ENCODE measurements around the gene ARFGAP3. TPM values are rescaled to one million over a fixed set of nuclear protein-coding genes. Genes with fewer than 3 reads are reported as not detected.

Gene ARFGAP3
- total RNA-seq, 4 donors from 2014 or later: 40.6 to 67.9 (median 49.1) TPM

DNA sequence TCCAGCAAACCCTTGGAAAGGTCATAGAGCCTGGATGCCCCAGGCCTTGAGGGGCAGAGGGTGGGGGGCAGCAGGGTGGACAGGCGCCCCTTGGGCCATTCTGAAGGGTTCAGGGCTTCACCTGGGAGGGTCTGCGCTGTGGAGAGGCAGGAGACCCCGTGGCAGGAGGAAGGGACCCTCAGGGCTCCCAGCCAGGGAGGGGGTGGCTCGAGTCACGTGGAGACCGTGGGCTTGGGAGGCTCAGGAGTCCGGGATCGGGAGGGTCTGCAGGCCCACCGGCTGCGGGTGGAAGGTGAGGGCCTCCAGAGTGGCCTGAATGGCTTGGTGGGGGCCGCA is 87.9 kb downstream of the ARFGAP3 start:
- Histone ChIP-seq H3K27me3 (no peaks in the 10 kb centered on the region), H3K27ac (no peak overlapping the region), H3K36me3 (no peaks in the 10 kb centered on the region), H3K4me3 (no peak overlapping the region), H3K4me1 (peaks cover 0 to 16% (median 5%) of the 10 kb centered on the region in 3 donors), H3K9me3 (no peaks in the 10 kb centered on the region)
- 100% methylated on average over 1 of the region's 11 CpGs; no CpG with 5 or more reads in 1 of the 2 donors for WGBS, 2 donors (ENCODE audit: low coverage in 1 of 2)
- TF ChIP-seq POLR2AphosphoS5 (IDR thresholded peaks at IDR 0.05) (no peak), POLR2A (IDR thresholded peaks at IDR 0.05) (no peak)
- TF ChIP-seq, protein P1, sequence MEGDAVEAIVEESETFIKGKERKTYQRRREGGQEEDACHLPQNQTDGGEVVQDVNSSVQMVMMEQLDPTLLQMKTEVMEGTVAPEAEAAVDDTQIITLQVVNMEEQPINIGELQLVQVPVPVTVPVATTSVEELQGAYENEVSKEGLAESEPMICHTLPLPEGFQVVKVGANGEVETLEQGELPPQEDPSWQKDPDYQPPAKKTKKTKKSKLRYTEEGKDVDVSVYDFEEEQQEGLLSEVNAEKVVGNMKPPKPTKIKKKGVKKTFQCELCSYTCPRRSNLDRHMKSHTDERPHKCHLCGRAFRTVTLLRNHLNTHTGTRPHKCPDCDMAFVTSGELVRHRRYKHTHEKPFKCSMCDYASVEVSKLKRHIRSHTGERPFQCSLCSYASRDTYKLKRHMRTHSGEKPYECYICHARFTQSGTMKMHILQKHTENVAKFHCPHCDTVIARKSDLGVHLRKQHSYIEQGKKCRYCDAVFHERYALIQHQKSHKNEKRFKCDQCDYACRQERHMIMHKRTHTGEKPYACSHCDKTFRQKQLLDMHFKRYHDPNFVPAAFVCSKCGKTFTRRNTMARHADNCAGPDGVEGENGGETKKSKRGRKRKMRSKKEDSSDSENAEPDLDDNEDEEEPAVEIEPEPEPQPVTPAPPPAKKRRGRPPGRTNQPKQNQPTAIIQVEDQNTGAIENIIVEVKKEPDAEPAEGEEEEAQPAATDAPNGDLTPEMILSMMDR (IDR thresholded peaks at IDR 0.05): no peak
- no peak for ATAC-seq

DNA sequence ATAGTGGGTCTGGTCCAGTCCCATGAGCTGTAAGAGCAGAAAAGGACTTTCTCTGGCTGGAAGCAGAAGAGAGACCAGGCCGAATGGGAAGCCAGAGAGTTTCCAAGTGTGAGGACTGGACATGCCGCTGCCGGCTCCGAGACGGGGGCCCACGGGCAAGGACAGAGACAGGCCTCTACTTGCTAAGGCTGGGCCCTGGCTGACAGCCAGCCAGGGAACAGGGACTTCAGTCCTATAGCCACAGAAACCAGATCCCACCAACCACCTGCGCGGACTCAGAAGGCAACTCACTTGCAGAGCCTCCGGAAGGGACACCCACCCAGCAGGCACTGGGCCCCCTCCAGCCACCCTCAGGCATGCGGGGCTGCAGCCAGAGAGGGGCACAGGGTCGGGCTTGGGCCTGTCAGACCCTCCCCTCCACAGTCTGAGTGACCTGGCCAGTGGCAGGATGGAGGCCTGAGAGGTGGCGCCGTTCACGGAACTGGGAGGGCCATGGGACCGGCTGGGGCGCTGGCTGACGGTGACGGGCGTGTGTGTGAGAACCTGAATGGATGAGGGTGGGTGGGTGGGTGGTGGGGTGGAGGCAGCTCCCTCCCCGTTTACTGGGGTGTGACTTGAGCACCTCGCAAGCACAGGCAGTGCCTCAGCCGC is 88.6 kb downstream of the ARFGAP3 start:
- TF ChIP-seq POLR2AphosphoS5 (IDR thresholded peaks at IDR 0.05): no peak
- TF ChIP-seq, protein P1 (IDR thresholded peaks at IDR 0.05): no peak
- TF ChIP-seq EP300 (IDR thresholded peaks at IDR 0.05): no peak
- TF ChIP-seq POLR2A (IDR thresholded peaks at IDR 0.05): no peak
- Histone ChIP-seq H3K27ac (no peak overlapping the region), H3K36me3 (no peaks in the 10 kb centered on the region), H3K4me1 (peaks cover 0 to 16% (median 5%) of the 10 kb centered on the region in 3 donors), H3K4me3 (no peak overlapping the region), H3K9me3 (no peaks in the 10 kb centered on the region), H3K27me3 (no peaks in the 10 kb centered on the region)
- WGBS, 2 donors (ENCODE audit: low coverage in 1 of 2): 72 to 91% methylated on average over 2 to 13 of the region's 22 CpGs
- ATAC-seq: no peak

DNA sequence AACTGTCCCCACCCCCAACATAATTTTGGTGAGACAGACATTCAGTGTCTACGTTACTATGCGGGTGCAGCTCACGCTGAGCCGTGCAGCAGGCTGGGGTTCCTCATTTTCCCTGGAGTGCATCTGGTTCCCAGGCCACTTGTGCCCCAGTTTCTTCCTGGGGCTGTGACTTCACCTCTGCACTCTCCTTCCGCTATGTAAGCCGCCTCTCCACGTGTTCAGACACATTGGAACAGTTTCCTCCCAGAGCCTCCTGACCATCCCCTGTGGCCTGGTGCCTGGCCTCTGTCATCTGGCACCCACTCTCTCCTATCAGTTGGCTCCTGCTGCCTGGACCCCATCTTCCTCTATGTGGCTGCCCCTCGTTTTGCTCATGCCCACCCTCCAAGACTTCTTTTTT is 90.2 kb downstream of the ARFGAP3 start:
- no peak for TF ChIP-seq EP300 (IDR thresholded peaks at IDR 0.05)
- TF ChIP-seq, protein P1 (IDR thresholded peaks at IDR 0.05): no peak
- TF ChIP-seq POLR2A (IDR thresholded peaks at IDR 0.05): no peak
- TF ChIP-seq POLR2AphosphoS5 (IDR thresholded peaks at IDR 0.05): no peak
- Histone ChIP-seq H3K36me3 (no peaks in the 10 kb centered on the region), H3K27me3 (no peaks in the 10 kb centered on the region), H3K9me3 (no peaks in the 10 kb centered on the region), H3K27ac (no peak overlapping the region), H3K4me1 (peaks cover 0 to 16% (median 5%) of the 10 kb centered on the region in 3 donors), H3K4me3 (no peak overlapping the region)
- ATAC-seq: no peak
- WGBS, 2 donors (ENCODE audit: low coverage in 1 of 2): 74 to 83% methylated on average over 3 to 8 of the region's 8 CpGs

DNA sequence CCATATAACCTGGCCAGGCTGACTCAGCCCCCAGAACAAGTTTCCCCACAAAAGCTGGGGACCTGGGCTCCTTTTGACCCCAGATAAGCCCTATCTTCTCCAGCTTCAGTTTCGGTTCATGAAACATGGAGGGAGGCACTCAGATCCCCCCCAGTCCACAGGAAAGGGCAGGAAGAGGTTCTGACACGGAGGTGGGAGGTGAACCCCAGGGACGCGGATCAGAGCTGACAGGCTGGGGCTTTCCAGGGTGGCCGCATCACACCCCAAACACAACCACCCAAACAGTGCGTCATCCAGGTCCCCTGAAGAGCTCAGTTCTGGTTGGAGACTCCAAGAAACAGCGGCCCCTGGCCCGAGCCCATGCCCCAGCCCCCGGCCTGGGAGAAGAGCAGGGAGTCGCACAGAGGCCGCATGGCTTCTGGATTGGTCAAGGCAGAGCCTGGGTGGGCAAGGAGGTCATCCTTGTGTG is 92.1 kb downstream of the ARFGAP3 start:
- 78% methylated on average over 7 of the region's 11 CpGs; no CpG with 5 or more reads in 1 of the 2 donors for WGBS, 2 donors (ENCODE audit: low coverage in 1 of 2)
- Histone ChIP-seq H3K4me1 (peaks cover 0 to 10% (median 5%) of the 10 kb centered on the region in 3 donors), H3K27me3 (no peaks in the 10 kb centered on the region), H3K9me3 (no peaks in the 10 kb centered on the region), H3K4me3 (no peak overlapping the region), H3K27ac (no peak overlapping the region), H3K36me3 (no peaks in the 10 kb centered on the region)
- no peak for ATAC-seq
- TF ChIP-seq, protein P1 (IDR thresholded peaks at IDR 0.05): no peak
- TF ChIP-seq POLR2AphosphoS5 (IDR thresholded peaks at IDR 0.05) (no peak), POLR2A (IDR thresholded peaks at IDR 0.05) (no peak), EP300 (IDR thresholded peaks at IDR 0.05) (no peak)

DNA sequence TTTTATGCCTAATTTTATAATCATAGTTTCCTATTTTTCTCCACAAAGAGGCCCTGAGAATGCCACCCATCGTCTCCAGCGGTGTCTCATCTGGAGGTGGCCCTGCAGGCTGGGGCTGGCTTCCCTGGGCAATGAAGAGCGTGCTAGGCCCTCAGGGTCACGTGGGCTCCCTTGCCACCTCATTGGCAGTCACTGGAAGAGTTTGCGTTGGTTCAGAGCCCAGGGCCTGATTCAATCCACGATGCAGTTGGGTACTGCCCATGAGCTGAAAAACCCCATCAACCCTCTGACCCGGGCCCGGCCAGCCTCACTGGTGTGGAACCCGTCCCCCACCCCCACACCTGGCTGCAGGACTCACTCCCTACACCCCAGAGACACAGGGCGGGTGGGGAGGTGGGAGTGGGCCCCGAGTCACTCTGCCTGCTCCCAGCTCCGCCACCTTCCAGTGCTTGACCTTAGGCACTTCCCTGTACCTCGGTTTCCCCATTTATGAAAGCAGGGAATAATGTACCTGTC is 93.0 kb downstream of the ARFGAP3 start:
- no peak overlapping the region for H3K27ac ChIP-seq
- no peak for ATAC-seq
- TF ChIP-seq, protein P1 (IDR thresholded peaks at IDR 0.05): no peak
- TF ChIP-seq EP300 (IDR thresholded peaks at IDR 0.05) (no peak), POLR2AphosphoS5 (IDR thresholded peaks at IDR 0.05) (no peak), POLR2A (IDR thresholded peaks at IDR 0.05) (no peak)

More for the DNA sequence above, 93.0 kb downstream of the ARFGAP3 start:
- Histone ChIP-seq H3K9me3 (no peaks in the 10 kb centered on the region), H3K4me1 (peaks cover 0 to 1% (median 0%) of the 10 kb centered on the region in 3 donors), H3K36me3 (no peaks in the 10 kb centered on the region), H3K4me3 (no peak overlapping the region), H3K27me3 (no peaks in the 10 kb centered on the region)
- WGBS, 2 donors (ENCODE audit: low coverage in 1 of 2): 100% methylated on average over 3 of the region's 13 CpGs; no CpG with 5 or more reads in 1 of the 2 donors

Data from gastroesophageal sphincter (tissue), 4 donors.